HG03108 (cell line): ENCODE results near the gene ZNF200.
"Not testable (repeated sequence)": the region's sequence is repeated elsewhere in the genome, so short reads cannot be mapped to it uniquely, and the experiment has no call there.

Experiments
- ATAC-seq: cut with Tn5 transposase; IDR thresholded peaks from one replicate; pipeline ENCODE4 v1.9.1; 2021; ENCODE audit warnings: moderate library complexity; ENCODE audit not compliant: unreplicated experiment

ZNF200 gene

DNA sequence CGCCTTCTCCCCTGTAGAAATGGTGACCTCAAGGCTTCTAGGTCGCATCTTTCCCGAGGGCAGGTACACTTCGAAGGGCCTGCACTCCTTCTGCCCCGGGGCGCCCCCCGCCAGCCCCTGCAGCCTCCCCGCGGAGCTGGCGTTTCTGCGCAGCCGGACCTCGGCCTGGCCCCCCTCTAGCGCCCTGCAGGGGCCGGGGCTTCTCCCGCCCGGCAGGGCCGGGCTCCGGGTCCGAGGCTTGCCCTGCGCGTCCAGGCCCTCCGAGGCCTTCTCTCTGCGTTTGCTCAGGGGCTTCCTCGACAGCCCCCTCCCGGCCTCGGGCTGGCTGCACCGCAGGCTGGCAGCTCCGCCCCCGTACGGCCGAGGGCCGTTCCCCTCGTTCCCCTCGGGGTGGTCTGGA, 19.4 kb upstream of the ZNF200 start:
- ATAC-seq: no peak

DNA sequence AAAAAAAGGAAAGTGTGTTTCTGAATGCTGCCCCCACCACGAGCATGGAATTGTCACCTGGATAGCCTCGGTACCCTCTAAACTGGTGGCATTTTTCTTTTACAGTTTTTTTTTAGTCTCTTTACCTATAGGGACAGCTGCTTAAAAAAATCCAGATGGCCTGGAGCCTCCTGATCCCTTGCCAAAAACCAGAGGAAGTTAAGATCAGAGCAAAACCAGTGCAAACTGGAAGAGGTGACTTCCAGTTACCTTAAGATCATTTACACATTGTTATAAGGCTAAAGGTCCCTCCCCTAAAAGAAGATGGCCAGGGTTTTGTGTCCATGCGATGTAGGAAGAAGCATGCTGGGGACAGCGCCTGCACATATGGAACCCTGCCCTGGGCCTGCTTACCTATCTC, 18.0 kb upstream of the ZNF200 start:
- no peak for ATAC-seq

DNA sequence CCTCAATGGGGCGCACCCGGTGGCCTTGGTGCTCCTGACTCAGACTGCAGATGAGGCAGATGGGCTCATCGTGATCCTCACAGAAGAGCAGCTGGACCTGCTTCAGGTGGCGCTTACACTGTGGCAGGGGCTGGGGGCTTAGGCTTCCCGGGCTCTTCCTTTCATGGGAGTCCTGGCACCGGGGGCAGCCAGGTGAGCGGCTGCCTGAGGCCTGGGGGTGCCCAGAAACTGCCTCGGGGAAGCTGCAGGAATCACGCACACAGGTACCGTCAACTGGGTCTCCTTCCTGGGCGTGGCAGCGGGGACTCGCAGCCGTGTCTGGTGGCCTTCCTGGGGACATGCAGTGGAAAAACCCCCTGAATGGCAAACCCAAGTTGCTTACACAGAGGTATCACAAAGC, 14.5 kb upstream of the ZNF200 start:
- ATAC-seq: no peak

DNA sequence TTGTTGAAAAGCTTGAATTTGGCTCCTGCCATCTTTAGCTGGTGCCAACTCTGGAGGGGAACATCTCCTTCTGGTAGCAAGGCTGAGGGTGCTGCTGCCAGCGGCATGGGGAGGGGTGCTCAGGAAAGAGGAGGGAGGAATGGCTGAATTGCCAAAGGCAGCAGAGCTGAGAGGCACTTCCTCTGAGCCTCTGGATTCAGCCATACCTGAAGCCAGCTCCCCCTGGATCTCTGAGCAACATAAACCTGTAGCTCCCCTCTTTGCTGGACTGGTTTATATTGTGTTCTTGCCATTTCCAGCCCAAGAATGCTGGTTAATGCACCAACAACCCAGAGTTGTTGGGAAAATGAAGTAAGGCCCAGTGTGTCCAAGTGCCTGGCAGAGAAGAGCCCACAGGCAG, 14.1 kb upstream of the ZNF200 start:
- ATAC-seq: no peak

DNA sequence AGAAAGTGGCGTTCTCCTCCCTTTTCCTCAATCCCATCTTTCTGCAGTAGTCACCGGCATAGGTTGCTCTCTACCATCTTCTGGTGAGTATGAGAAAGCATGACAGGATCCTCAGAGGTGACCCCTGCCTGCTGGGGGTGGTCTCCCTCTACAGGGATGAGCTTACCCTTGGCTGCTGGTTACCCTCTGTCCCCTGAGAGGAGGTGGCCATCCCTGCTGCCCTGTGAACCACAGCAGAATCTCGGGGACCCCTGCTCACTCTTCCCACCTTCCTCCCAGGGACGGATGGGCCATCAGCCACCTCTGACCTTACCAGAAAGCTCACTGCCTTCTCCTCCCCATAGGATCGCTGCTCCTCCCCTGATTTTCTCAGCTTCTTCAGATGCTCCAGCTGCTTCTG, 13.6 kb upstream of the ZNF200 start:
- no peak for ATAC-seq

DNA sequence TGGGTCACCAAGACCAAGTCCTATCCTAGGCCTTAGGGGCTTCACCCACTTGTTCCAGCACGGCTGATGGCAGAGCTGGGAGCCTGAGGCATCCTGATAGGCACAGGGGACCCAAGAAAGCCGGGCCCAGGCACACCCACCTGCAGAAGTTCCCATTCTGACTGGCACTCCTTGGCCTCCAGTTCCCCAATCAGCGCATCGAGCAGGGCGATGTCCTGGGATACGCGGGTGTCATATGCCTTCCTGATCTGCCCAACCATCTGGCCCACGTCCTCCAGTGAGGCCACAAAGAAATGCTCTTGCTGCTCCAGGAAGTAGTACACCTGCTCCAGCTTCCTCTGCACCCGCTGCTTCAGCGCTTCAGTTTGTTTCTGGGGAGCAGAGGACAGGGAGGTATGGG, 11.9 kb upstream of the ZNF200 start:
- no peak for ATAC-seq

DNA sequence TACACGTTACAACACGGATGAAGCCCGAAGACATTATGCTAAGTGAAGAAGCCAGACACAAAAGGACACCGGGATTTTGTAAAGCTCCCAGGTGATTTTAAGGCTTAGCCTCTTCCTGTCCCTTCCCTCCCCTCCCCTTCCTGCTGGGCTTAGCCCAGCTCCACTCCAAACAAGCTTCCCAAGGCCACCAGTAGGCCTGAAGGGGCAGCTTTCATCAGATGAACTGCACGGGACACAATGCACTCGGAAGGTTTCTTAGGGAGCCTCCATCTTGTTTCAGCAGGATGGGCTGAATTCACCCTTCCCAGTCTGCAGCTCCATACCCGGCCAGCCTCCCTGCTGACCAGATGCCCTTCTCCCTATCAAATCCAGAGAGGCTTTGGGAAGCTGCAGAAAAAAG, 11.0 kb upstream of the ZNF200 start:
- ATAC-seq: no peak

DNA sequence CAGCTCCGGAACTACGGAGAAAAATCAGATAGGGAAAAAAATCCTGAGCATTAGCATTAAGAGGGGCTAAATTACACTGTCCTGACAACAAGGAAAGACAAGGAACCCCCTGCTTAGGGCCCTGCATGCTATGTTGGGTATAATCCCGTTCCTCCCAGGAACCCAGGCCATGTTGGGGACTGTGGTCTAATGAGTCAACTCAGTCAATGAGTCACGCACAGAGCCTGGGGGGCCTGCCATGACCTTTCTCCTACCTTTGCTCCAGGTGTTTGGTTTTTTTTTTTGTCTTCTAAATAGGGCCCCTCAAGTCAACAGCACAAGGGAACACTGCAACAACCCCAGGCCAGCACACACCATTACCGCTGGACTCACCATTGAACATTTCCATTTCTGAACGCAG, 8.9 kb upstream of the ZNF200 start:
- ATAC-seq: no peak

DNA sequence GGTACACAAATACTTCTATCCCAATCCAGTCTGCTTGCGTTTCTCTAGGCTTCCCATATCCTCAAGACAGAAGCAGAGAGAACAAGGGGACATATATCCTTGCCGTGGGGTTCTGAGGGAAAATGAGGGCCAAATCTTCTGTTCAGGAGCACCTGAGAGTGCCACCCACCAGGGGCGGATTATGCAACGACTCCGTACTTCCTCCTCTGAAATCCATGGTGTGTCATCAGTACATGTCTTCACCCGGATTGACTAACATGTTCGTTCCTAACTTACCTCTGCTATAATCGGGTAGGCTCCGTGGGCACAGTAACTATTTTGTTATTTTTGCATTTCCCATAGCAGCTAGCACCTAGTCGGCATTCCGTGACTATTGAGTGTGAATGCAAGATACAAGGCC, 7.8 kb upstream of the ZNF200 start:
- ATAC-seq: no peak

DNA sequence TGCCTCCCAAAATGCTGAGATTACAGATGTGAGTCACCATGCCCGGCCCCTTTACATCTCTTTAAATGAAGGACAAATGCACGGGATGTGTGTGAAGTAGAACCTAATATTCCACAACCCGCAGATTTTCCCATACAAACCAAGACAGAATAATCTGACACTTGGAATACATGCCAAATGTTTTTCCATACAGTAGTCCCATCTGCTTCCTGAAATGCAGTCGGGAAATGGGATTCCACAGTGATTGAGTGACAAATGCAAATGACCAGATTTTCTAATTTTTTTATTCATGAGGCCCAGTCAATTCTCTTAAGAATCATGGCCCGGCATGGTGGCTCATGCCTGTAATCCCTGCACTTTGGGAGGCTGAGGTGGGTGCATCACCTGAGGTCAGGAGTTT, 6.8 kb upstream of the ZNF200 start:
- no peak for ATAC-seq

DNA sequence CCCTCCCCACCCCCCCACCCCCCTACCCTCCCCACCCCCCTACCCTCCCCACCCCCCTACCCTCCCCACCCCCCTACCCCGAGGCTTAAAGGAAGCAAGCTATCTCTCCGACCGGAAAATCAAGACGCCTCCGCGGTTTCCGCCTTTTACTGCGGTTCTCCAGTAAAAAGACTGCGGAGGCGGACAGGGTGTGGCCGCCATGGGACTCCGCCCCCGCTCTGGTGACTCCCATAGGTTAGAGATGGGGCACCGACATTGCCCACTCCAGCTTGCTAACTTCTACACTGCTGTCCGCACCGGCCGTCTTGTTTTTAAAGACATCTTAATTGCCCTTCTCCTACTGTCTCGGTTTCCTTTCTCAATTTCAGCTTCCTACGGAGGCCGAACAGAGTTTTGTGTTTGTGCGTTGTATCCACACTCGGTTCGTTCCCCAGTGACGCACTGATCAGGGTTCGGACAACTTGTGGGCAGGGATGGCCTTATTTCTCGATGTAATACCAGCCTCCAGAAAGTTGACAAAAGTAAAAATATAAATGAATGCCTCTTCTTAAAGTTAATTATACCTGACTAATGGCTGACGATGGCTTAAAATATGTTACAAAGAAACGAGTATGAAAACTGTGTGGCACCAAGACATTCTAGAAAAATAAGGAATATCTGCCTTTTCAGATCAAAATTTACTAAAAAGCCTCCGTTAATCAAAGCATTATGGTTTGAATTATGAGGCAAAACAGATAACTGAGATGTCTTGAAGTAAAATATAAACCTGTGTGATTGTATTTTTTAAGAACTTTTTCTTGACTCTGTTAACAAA, 1.1 kb upstream of the ZNF200 start:
- ATAC-seq: no peak

DNA sequence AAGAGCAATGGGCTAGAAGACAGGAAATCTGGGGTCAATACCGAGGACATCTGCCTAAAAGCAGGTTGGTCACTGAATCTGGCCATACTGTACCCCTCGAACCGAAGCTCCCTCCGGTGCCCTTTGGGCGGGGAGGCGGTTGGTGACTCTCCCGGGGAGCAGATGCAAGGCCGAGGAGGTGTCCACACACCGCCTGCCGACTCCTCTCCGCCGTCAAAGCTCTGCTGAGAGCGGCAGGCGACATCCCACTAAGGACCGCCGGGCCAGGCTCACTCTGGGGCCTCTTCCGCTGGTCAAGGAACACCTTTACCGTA, 458 bp downstream of the ZNF200 start:
- ATAC-seq: no peak

DNA sequence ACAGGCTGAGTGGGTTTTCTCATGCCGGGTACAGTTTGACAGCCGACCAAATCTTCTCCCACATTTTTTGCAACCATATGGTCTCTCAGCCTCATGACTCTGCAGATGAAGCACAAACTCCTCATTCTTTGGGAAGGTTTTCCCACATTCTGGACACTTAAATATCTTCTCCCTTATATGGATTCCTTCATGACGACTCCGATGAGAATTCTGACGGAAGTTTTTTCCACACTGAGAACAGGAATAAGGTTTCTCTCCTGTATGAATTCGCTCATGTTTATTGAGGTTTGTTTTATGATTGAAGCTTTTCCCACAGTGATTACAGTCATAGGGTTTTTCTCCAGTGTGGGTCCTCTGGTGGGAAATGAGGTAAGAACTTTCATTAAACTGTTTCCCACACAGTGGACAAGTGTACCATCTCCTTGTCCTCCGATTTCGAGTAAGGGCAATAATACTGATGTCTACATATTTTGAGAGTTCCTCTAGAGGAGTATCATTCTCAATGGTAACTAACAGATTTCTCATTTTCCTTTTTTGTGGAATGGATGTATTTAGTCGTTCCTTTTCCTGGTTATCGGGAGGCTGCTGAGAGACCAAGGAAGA, 10.9 kb downstream of the ZNF200 start:
- ATAC-seq: no peak

DNA sequence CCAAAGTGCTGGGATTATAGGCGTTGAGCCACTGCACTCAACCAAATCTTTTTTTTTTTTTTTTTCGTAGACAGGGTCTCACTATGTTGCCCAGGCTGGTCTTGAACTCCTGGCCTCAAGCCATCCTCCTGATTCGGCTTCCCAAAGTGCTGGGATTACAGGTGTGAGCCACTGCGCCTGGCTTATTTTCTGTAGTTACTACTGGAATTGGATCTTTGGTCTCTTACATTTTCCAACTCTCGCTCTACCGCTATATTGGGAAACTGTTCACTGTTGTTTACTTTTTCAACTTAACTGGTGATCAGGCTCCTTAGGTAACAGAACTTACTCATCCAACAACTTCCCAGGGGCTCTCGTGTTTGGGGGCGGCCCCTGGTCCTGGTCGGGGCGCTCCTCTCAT, 14.1 kb downstream of the ZNF200 start:
- no peak for ATAC-seq

DNA sequence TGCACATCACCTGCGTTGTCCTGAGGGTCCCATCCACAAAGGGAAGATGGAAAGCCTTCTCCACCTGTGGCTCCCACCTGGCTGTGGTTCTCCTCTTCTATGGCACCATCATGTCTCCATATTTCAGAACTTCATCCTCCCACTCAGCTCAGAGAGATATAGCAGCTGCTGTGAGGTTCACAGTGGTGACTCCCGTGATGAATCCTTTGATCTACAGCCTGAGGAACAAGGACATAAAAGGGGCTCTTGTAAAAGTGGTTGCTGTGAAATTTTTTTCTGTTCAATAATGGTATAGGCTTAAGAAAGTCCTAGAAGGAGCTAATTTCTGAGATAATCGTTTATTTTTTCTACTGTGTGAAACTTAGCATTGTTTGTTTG, 18.7 kb downstream of the ZNF200 start:
- ATAC-seq: no peak

DNA sequence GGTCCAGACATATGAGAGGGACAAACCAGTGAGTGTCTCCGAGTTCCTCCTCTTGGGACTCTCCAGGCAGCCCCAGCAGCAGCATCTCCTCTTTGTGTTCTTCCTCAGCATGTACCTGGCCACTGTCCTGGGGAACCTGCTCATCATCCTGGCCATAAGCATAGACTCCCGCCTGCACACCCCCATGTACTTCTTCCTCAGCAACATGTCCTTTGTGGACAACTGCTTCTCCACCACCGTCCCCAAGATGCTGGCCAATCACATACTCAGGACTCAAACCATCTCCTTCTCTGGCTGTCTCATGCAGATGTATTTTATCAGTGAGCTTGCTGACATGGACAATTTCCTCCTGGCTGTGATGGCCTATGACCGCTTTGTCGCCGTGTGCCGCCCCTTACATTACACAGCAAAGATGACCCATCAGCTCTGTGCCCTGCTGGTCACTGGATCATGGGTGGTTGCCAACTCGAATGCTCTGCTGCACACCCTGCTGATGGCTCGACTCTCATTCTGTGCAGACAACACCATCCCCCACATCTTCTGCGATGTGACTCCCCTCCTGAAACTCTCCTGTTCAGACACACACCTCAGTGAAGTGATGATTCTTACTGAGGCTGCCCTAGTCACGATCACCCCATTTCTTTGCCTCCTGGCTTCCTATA, 19.2 kb downstream of the ZNF200 start:
- no peak for ATAC-seq

DNA sequence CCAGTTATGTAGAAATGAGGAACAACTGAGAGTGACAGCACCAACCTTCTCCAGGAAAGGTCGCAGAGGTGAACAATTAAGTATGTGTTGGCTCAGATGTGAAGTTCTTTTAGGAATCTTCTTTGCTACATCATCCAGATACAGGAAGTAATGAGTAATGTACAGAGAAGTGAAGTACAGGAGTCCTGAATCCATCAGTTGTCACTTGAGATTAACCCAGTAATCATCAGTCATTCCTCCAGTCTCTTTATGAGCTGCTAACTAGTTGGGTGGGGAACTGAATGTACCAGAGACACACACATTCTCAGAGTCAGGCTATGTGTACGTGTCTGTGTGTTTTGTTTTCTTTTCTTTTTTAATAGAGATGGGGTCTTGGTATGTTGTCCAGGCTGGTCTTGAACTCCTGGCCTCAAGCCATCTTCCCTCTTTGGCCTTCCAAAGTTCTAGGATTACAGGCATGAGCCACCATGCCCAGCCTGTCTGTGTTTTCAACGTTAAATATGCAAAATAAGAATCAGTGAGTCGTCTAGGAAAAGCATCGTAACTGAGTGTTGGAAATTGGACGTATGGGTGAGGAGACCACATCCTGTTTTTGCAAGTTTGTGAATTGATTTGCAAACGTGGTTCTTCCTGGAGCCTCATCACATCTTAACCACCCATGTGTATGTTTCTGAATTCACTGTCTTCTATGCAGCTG, 19.9 kb downstream of the ZNF200 start:
- ATAC-seq: no peak

DNA sequence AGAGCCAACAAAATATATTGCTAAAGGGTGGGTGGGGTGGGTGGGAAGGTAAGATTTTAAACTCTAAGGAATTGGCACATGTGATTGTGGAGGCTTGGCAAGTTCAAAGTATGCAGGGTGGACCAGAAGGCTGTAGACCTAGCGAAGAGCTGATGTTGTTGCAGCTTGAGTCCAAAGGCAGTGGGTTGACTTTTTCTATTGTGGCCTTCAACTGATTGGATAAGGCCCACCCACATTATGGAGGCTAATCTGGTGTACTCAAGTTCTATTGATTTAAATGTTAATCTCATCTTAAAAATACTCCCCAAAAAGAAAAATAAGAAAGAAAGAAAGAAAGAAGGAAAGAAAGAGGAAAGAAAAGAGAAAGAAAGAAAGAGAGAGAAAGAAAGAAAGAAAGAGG, 22.4 kb downstream of the ZNF200 start:
- no peak for ATAC-seq

DNA sequence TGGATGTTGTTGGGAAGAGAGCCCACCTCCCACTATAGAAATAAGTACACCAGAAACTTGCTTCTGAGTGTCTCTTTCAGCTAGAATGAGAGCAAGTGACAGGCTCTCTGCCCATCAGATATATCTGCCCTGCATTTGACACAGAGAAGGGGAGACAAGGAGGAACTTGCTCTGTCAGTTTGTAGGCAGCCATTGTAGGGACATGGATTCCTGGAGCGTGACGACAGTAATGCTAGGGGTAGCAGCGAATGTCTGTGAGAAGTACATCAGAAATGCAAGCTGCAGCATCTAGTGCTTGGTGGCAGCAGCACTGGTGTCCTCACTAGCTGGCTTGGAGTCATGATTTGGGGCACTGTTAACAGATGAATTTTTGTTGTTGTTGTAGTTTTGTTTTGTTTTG, 23.0 kb downstream of the ZNF200 start:
- no peak for ATAC-seq

DNA sequence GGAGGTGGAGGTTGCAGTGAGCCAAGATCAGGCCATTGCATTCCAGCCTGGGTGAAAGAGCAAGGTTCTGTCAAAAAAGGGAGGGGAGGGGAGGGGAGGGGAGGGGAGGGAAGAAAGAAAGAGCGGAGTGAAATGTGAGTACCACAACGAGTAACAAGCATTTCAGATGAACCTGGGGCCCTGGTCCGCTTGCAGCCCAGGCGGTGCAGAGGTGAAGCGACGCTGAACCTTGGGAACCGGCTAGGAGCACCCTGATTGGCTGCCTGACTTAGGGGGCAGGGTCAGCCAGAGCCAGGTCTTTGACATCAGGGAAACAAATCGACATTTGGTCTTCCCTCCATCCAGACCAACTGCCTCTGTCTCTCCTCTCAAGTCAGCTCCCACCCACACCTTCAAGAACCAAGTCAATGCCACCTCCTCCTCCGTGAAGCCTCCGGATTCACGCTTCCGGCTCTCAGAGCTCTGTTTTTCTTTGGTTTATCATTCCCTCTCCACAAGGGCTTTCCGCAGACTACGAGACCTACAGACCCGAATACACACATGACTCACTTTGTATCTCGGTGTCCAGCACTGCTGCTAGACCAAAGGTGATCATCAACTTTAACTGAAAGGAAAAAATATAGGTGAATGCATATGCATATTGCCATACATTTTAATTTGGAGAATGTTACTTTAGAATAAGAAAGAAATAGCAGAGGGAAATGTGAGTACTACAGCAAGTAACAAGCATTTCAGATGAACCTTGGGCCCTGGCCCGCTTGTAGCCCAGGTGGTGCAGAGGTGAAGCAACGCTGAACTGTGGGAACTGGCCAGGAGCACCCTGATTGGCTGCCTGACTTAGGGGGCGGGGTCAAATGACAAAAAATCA, 27.6 kb downstream of the ZNF200 start:
- no peak for ATAC-seq

DNA sequence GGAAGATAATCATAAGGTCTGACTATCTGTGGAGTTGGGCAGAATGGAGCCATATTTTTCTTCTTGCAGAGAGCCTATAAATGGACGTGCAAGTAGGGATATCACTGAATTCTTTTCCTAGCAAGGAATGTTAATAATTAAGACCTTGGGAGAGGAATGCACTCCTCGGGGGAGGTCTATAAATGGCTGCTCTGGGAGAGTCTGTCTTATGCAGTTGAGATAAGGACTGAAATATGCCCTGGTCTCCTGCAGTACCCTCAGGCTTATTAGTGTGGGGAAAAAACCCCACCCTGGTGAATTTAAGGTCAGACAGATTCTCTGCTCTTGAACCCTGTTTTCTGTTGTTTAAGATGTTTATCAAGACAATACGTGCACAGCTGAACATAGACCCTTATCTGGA, 29.0 kb downstream of the ZNF200 start:
- not testable (repeated sequence) for ATAC-seq
